Measurements from ENCODE around the gene REP15.

DNA sequence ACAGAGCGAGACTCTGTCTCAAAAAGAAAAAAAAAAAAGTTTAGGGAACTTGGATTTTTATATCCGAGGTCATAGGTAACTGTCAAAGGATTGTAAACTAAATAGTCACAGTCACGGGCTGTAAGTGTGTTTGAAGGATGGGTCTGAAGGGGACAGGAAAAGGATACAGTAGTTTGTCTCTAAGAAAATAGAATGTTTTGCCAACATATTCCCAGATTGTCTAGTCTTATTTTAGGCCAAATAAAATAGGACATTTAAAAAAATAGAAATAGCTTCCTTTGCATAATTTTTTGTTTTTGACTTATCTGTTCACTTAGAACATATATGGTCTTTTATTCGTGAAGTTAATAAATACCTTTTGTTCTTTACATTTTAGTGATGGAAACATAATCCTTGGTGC lies 24.2 kb upstream of the REP15 start:
- no peak for TF ChIP-seq CTCF (IDR thresholded peaks at IDR 0.05)
- TF ChIP-seq POLR2A (IDR thresholded peaks at IDR 0.05): no peak
- TF ChIP-seq POLR2AphosphoS5 (IDR thresholded peaks at IDR 0.05): no peak
